A673 (cell line): ENCODE data around the gene NPC2. TPM values are rescaled to one million over a fixed set of nuclear protein-coding genes. Genes with fewer than 3 reads are reported as not detected.

Experiments
- BruUV-seq: library from RNA; stranded (reverse); fragments of 400-500 nt; replicated peaks from 2 replicates; lab custom pipeline; 2021; lab: Mats Ljungman, UMichigan
- CTCF ChIA-PET: fragments of 300-600 bp; sonication (Branson Sonifier 250); formaldehyde crosslinking; loops from one replicate; lab custom pipeline; 2022; ENCODE audit warnings: antibody characterized with exemption; lab: Charles Lee
- POLR2A ChIA-PET: fragments of 300-600 bp; sonication (Branson Sonifier 250); formaldehyde crosslinking; loops from one replicate; lab custom pipeline; 2022; ENCODE audit warnings: antibody characterized with exemption; ENCODE audit not compliant: low non-redundant PET; lab: Charles Lee
- DNase-seq: peaks from one replicate; pipeline ENCODE4 v3.0.0-alpha.2; 2015; ENCODE audit warnings: low spot score
- H3K27ac ChIP-seq: fragments of 200-600 bp; sonication (generic); 2 replicates; pipeline ENCODE4 v1.5.1; 2016; ENCODE audit warnings: mixed run types, low read depth, mild to moderate bottlenecking, mixed read lengths, antibody characterized with exemption, low read length; ENCODE audit not compliant: poor library complexity, severe bottlenecking
- H3K27me3 ChIP-seq: fragments of 200-600 bp; sonication (generic); replicated peaks from 2 replicates; pipeline ENCODE4 v1.6.1; 2017; ENCODE audit warnings: mixed run types, low read depth, mild to moderate bottlenecking, mixed read lengths, antibody characterized with exemption, low read length; ENCODE audit not compliant: insufficient read depth, poor library complexity
- H3K36me3 ChIP-seq: fragments of 200-600 bp; sonication (generic); 2 replicates; pipeline ENCODE4 v1.6.1; 2016; ENCODE audit warnings: mixed run types, mild to moderate bottlenecking, mixed read lengths, antibody characterized with exemption, low read length; ENCODE audit not compliant: insufficient read depth, poor library complexity, severe bottlenecking
- H3K4me1 ChIP-seq: fragments of 200-600 bp; sonication (generic); 2 replicates; pipeline ENCODE4 v1.6.1; 2017; ENCODE audit warnings: mixed run types, mild to moderate bottlenecking, mixed read lengths, antibody characterized with exemption, low read length; ENCODE audit not compliant: insufficient read depth, poor library complexity, severe bottlenecking
- H3K4me3 ChIP-seq: fragments of 200-600 bp; sonication (generic); 2 replicates; pipeline ENCODE4 v1.5.1; 2016; ENCODE audit warnings: low read depth, mixed run types, mild to moderate bottlenecking, mixed read lengths, low read length; ENCODE audit not compliant: poor library complexity, severe bottlenecking
- H3K9me3 ChIP-seq: fragments of 200-600 bp; sonication (generic); 2 replicates; pipeline ENCODE4 v1.6.1; 2016; ENCODE audit warnings: mixed run types, low read depth, mild to moderate bottlenecking, mixed read lengths, antibody characterized with exemption, low read length; ENCODE audit not compliant: poor library complexity, severe bottlenecking
- CTCF ChIP-seq: fragments of 300-800, 200-600 bp; sonication (generic); conservative IDR thresholded peaks from 2 replicates; pipeline ENCODE4 v1.5.1; 2017; ENCODE audit warnings: low read depth, mild to moderate bottlenecking, antibody characterized with exemption, low read length, moderate library complexity, mixed read lengths
- EZH2 ChIP-seq: fragments of 200-600 bp; sonication (generic); IDR thresholded peaks from 2 replicates; pipeline ENCODE4 v1.6.1; 2017; ENCODE audit warnings: borderline replicate concordance, low read depth, mild to moderate bottlenecking, mixed read lengths, antibody characterized with exemption, low read length; ENCODE audit not compliant: poor library complexity, severe bottlenecking
- intact Hi-C: fragments of 100-400 bp; cut with micrococcal nuclease; formaldehyde crosslinking; loops from one replicate; pipeline ENCODE4 v1.10.0; 2022; ENCODE audit not compliant: unreplicated experiment
- total RNA-seq: library from RNA; stranded (reverse); gene quantifications from 2 replicates; pipeline ENCODE4 v1.2.3, GENCODE V29; 2021

NPC2 gene
- total RNA-seq, 1 experiment from 2014 or later: 68.8 TPM

GRCh38 chr14:74476607-74477006 lies 16.5 kb downstream of the NPC2 start:
- H3K4me3 ChIP-seq: no peak overlapping the region
- ChIA-PET CTCF (no interaction called here), POLR2A (no interaction called here)
- TF ChIP-seq CTCF: no peak
- TF ChIP-seq EZH2: no peak
- no peak overlapping the region for H3K27ac ChIP-seq
- no peaks in the 10 kb centered on the region for H3K4me1 ChIP-seq
- H3K36me3 ChIP-seq: no peaks in the 10 kb centered on the region
- intact Hi-C loops: no loop called here
- BruUV-seq: no TSS peak
- H3K27me3 ChIP-seq: no peaks in the 10 kb centered on the region
- no peaks in the 10 kb centered on the region for H3K9me3 ChIP-seq
- no peak for DNase-seq

- no peak overlapping the region for H3K27ac ChIP-seq
- no peaks in the 10 kb centered on the region for H3K9me3 ChIP-seq
- CTCF ChIA-PET: no interaction called here
- H3K36me3 ChIP-seq: no peaks in the 10 kb centered on the region
- BruUV-seq: no TSS peak
- TF ChIP-seq CTCF (no peak), EZH2 (no peak)
- no peak for DNase-seq
- POLR2A ChIA-PET: no interaction called here
- H3K27me3 ChIP-seq: no peaks in the 10 kb centered on the region
- H3K4me1 ChIP-seq: no peaks in the 10 kb centered on the region
- intact Hi-C loops: no loop called here
- no peak overlapping the region for H3K4me3 ChIP-seq
Measured at GRCh38 chr14:74476107-74476506, 17.0 kb downstream of the NPC2 start.

GRCh38 chr14:74475678-74476077 lies 17.4 kb downstream of the NPC2 start:
- no TSS peak for BruUV-seq
- H3K27ac ChIP-seq: no peak overlapping the region
- POLR2A ChIA-PET: no interaction called here
- H3K27me3 ChIP-seq: no peaks in the 10 kb centered on the region
- H3K9me3 ChIP-seq: no peaks in the 10 kb centered on the region
- H3K36me3 ChIP-seq: no peaks in the 10 kb centered on the region
- intact Hi-C loops: no loop called here
- TF ChIP-seq EZH2 (no peak), CTCF (no peak)
- CTCF ChIA-PET: no interaction called here
- H3K4me1 ChIP-seq: no peaks in the 10 kb centered on the region
- no peak overlapping the region for H3K4me3 ChIP-seq
- DNase-seq: no peak
